Measurements from ENCODE around the gene CHSY1. TPM values are rescaled to one million over a fixed set of nuclear protein-coding genes. Genes with fewer than 3 reads are reported as not detected.
A peak's percentile ranks its signal among the peaks of the same experiment; 100 is the strongest.

Gene CHSY1
- total and polyA plus RNA-seq, 2 of the 13 experiments (the other 11 are each of a cell fraction or from before 2014, with no cell fraction given): 13.3 to 13.7 TPM

GRCh38 chr15:101188637-101189408 is 63.0 kb downstream of the CHSY1 start:
- H3K4me2 ChIP-seq (ENCODE audit: low read depth, low read length): no peak overlapping the region
- no peak for ATAC-seq
- H4K20me1 ChIP-seq (ENCODE audit: insufficient read depth, low read length): peaks cover 10% of the 10 kb centered on the region; the same call in 1 of the 2 replicates
- H3K36me3 ChIP-seq (replicated peaks in 1 of 2; ENCODE audit: control insufficient read depth in 1 of 2, insufficient read depth in 2 of 2, low read length in 2 of 2): peaks cover 0 to 14% of the 10 kb centered on the region in 2 experiments; a peak in 2 of 5 replicates
- intact Hi-C loops (cut with micrococcal nuclease; ENCODE audit: unreplicated experiment) (no loop called here), in situ Hi-C loops (cut with HindIII; ENCODE audit: extremely low pct_ligation_motif_present, low pct_unique_long_range_greater_than_20kb) (no loop called here)
- no peak for DNase-seq (ENCODE audit: low spot score)
- WGBS (ENCODE audit: low lambda C conversion rate): 97% methylated on average over 29 of the region's 29 CpGs
- H2AFZ ChIP-seq (ENCODE audit: low read length): no peak overlapping the region
- ChIA-PET POLR2A (no interaction called here), CTCF (ENCODE audit: low intra/inter-chr PET ratio, low total read pairs) (no interaction called here)
- no peaks in the 10 kb centered on the region for H3K4me1 ChIP-seq (ENCODE audit: insufficient read depth, low read length)
- peak; percentile 88 for TF ChIP-seq ZBTB33 (CRISPR knock-in tag; IDR thresholded peaks at IDR 0.05)
- peak; percentile 33; the same call in 1 of the 2 replicates for TF ChIP-seq ZBTB38 (CRISPR knock-in tag; IDR thresholded peaks at IDR 0.05)
- TF ChIP-seq PAXIP1 (CRISPR knock-in tag; conservative IDR thresholded peaks at IDR 0.05): no peak
- H3K79me2 ChIP-seq (ENCODE audit: insufficient read depth, low read length): peaks cover 45% of the 10 kb centered on the region
- no peaks in the 10 kb centered on the region for H3K27me3 ChIP-seq (ENCODE audit: control insufficient read depth in 1 of 2, insufficient read depth in 2 of 2, low read length in 2 of 2)
- BruUV-seq (replicated peaks): no TSS peak
- no peak for FAIRE-seq
- H3K9ac ChIP-seq (ENCODE audit: insufficient read depth, low read depth, low read length): no peak overlapping the region
- no peak overlapping the region for H3K4me3 ChIP-seq (replicated peaks in 1 of 3; ENCODE audit: insufficient read depth in 1 of 3, low read depth in 2 of 3, low read length in 3 of 3)
- H3K27ac ChIP-seq (ENCODE audit: extremely low read length, insufficient read depth, low read length): no peak overlapping the region
- no peaks in the 10 kb centered on the region for H3K9me3 ChIP-seq (ENCODE audit: low read length)

Data from HepG2 (cell line).